SK-N-SH treated with all-trans-retinoic acid at 6 μM for 48 hours (cell line): ENCODE measurements around the gene GNPTG.

Experiments
- BACH2 ChIP-seq: fragments of 250-450 bp; sonication (Bioruptor Pico); IDR thresholded peaks from 2 replicates; pipeline ENCODE4 v1.9.0; 2021; ENCODE audit warnings: mild to moderate bottlenecking, borderline replicate concordance
- PATZ1 ChIP-seq: fragments of 250-450 bp; sonication (Bioruptor Pico); IDR thresholded peaks from 2 replicates; pipeline ENCODE4 v1.8.0; 2020; ENCODE audit warnings: mild to moderate bottlenecking, moderate library complexity, borderline replicate concordance
- TCF4 ChIP-seq: fragments of 250-450 bp; sonication (Bioruptor Pico); IDR thresholded peaks from 2 replicates; pipeline ENCODE4 v1.8.0; 2021; ENCODE audit warnings: mild to moderate bottlenecking, moderate library complexity, borderline replicate concordance
- ZFP3 ChIP-seq: fragments of 250-450 bp; sonication (Bioruptor Pico); IDR thresholded peaks from 2 replicates; pipeline ENCODE4 v1.5.0; 2020; ENCODE audit warnings: mild to moderate bottlenecking, moderate library complexity
- ZFP30 ChIP-seq: fragments of 450-650 bp; formaldehyde crosslinking; IDR thresholded peaks from 2 replicates; pipeline ENCODE4 v1.5.0; 2022; ENCODE audit warnings: mild to moderate bottlenecking, moderate library complexity

GRCh38 chr16:1306334-1306733, 45.4 kb upstream of the GNPTG start:
- TF ChIP-seq PATZ1 (CRISPR knock-in tag) (no peak), ZFP30 (CRISPR knock-in tag) (no peak), BACH2 (no peak), TCF4 (CRISPR knock-in tag) (no peak), ZFP3 (no peak)
